ENCODE results near the gene RNU5D-1.
A peak's percentile ranks its signal among the peaks of the same experiment; 100 is the strongest.

Gene RNU5D-1

DNA sequence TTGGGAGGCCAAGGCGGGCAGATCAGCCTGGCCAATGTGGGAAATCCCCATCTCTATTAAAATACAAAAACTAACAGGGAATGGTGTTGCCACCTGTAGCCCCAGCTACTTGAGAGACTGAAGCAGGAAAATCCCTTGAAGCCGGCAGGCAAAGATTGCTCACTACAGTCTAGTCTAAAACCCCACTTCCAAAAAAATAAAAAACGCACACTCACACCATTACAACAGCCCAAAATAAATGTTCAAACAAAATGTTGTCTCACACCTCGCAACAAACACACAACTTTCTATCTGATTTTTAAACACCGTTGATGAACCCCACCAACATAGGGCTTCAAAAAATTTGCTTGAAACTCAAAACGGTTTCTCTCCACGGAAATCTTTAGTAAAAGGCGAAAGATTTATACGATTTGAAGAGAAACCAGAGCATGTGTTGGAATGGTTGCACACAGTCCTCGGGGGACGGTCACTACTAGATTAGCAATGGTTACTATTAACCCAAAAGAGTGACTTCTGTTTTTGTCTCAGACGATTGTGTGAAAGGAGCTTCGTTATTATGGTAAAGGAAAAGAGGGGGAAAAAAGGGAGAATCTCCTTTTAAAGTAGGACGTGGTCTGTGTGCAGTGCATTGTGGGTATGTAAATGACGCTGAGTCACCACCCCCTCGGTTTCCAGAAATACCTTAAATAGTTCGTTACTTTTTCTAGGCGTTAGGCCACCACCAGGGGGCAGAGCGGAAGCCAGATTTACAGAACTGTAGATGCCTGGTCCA lies at the start of gene RNU5D-1:
Gene RNU5D-1 (minus strand): TSS at position 430 of the 772 bp plus-strand sequence.
- peak; percentile 92 for DNase-seq (ENCODE audit: low read depth)
- TF ChIP-seq, protein P1, sequence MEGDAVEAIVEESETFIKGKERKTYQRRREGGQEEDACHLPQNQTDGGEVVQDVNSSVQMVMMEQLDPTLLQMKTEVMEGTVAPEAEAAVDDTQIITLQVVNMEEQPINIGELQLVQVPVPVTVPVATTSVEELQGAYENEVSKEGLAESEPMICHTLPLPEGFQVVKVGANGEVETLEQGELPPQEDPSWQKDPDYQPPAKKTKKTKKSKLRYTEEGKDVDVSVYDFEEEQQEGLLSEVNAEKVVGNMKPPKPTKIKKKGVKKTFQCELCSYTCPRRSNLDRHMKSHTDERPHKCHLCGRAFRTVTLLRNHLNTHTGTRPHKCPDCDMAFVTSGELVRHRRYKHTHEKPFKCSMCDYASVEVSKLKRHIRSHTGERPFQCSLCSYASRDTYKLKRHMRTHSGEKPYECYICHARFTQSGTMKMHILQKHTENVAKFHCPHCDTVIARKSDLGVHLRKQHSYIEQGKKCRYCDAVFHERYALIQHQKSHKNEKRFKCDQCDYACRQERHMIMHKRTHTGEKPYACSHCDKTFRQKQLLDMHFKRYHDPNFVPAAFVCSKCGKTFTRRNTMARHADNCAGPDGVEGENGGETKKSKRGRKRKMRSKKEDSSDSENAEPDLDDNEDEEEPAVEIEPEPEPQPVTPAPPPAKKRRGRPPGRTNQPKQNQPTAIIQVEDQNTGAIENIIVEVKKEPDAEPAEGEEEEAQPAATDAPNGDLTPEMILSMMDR (IDR thresholded peaks at IDR 0.05; ENCODE audit: control insufficient read depth, insufficient read depth, low read depth, low read length, missing control alignments) = peak; percentile 73
- no peak within 1 kb of the TSS for H3K4me3 ChIP-seq (ENCODE audit: control insufficient read depth, low read depth, low read length)

DNA sequence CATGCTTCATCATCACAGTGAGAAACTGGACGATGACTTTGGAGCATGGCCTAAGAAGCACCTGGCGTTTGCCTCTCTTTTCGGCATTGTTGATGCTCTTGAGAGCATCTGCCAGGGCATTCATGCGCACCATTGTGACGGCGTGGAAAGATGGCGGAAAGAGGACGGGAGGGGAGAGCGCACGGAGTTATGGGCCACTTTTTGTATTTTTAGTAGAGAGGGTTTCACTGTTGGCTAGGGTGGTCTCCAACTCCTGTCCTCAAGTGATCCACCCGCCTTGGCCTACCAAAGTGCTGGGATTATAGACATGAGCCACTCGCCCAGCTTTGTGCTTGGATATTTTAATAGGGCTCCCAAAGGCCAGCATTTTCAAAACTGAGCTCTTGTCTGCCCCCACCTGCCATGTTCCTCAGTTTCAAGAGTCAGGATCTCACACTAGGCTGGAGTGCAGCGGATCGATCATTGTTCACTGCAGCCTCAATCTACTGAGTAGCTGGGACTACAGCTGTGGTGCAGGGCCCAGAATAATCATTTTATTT lies 49.7 kb upstream of the RNU5D-1 start:
- no peak overlapping the region for H3K4me3 ChIP-seq (ENCODE audit: control insufficient read depth, low read depth, low read length)
- TF ChIP-seq, protein P1 (IDR thresholded peaks at IDR 0.05; ENCODE audit: control insufficient read depth, insufficient read depth, low read depth, low read length, missing control alignments) = no peak
- DNase-seq (ENCODE audit: low read depth) = no peak

DNA sequence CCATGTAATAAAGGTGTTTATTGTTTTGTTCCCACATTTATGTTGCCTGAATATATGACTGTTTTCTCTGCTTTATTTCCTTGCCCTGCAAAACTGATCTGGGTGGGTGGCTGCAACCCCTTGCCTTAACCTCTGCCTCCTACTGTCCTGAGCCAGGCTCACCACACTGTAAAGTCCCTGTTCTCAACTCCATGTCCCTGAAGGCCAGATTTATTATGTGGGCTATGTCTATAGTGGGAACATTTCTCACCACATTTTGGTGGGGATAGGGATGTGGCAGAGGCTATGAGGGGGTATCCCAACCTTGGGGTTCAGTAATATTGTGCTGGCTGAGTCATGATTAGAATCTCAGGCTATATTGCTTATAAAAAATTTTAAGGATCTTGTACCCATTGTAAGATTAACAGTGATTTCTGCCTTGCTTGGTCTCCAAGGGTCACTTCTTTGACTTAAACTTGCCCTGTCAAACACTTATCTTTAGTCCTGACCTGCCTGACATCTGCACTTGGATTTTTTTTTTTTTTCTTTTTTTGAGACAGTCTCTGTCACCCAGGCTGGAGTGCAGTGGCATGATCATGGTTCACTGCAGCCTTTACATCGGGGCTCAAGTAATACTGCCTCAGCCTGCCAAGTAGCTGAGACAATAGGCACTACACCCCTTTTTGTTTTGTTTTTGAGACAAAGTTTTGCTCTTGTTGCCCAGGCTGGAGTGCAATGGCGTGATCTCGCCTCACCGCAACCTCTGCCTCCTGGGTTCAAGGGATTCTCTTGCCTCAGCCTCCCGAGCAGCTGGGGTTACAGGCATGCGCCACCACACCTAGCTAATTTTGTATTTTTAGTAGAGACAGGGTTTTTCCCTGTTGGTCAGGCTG lies 48.0 kb upstream of the RNU5D-1 start:
- TF ChIP-seq, protein P1 (IDR thresholded peaks at IDR 0.05; ENCODE audit: control insufficient read depth, insufficient read depth, low read depth, low read length, missing control alignments) = no peak
- no peak overlapping the region for H3K4me3 ChIP-seq (ENCODE audit: control insufficient read depth, low read depth, low read length)
- no peak for DNase-seq (ENCODE audit: low read depth)

DNA sequence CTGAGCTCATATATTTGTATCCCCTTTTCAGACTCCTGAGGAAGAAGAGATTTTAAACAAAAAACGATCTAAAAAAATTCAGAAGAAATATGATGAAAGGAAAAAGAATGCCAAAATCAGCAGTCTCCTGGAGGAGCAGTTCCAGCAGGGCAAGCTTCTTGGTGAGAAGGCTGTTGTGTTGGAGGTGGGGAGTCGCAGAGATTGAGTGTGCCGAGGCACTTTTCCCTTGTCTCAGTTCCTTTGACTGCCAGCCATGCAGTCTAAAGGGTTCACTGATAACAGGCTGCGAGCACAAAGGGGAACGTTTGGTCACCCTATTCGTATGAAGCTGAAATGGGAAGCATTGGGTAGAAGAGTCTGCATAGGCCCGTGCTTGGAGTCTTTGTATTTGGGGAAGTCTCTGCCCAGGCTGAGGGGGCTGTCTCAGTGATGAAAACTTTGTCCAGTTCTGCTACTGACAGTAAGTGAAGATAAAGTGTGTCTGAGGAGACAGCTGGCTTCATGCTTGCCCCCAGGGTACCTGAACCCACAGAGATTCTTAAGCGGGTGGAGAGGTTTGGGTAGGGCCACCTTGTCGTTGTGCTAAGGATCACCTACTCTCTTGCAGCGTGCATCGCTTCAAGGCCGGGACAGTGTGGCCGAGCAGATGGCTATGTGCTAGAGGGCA lies 47.1 kb upstream of the RNU5D-1 start:
- TF ChIP-seq, protein P1 (IDR thresholded peaks at IDR 0.05; ENCODE audit: control insufficient read depth, insufficient read depth, low read depth, low read length, missing control alignments) = no peak
- no peak for DNase-seq (ENCODE audit: low read depth)
- H3K4me3 ChIP-seq (ENCODE audit: control insufficient read depth, low read depth, low read length) = no peak overlapping the region

DNA sequence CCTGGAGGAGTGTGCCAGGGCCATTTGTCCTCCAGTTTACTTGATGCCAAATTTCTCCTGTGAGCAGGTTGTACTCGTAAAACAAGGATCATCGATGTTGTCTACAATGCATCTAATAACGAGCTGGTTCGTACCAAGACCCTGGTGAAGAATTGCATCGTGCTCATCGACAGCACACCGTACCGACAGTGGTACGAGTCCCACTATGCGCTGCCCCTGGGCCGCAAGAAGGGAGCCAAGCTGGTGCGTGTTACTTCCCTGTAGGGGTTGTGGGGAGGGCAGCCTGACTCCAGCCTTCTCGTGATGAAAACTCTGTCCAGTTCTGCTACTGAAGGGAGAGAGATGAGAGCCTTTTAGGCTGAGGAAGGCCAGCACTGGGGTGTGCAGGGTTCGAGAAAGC lies 46.6 kb upstream of the RNU5D-1 start:
- DNase-seq (ENCODE audit: low read depth) = no peak
- peak overlapping the region; percentile 99 for H3K4me3 ChIP-seq (ENCODE audit: control insufficient read depth, low read depth, low read length)
- TF ChIP-seq, protein P1 (IDR thresholded peaks at IDR 0.05; ENCODE audit: control insufficient read depth, insufficient read depth, low read depth, low read length, missing control alignments) = no peak

DNA sequence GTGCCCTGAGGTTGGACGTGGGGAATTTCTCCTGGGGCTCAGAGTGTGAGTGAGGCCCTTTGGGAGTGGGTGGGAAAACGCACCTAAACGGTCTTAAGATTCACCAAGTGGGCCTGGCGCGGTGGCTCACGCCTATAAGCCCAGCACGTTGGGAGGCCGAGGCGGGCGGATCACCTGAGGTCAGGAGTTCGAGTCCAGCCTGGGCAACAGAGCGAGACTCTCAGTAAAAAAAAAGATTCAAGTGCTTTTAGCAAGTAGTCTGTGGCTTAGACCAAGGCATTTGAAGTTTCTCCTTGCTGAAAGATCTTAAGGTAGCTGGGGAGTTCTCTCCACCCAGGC lies 45.7 kb upstream of the RNU5D-1 start:
- H3K4me3 ChIP-seq (ENCODE audit: control insufficient read depth, low read depth, low read length) = peak overlapping the region; percentile 99
- no peak for DNase-seq (ENCODE audit: low read depth)
- TF ChIP-seq, protein P1 (IDR thresholded peaks at IDR 0.05; ENCODE audit: control insufficient read depth, insufficient read depth, low read depth, low read length, missing control alignments) = no peak
